GM18907 (cell line): ENCODE measurements around the gene HYAL2.
"Not testable (repeated sequence)": the region's sequence is repeated elsewhere in the genome, so short reads cannot be mapped to it uniquely, and the experiment has no call there.

Experiments used
- ATAC-seq: cut with Tn5 transposase; IDR thresholded peaks from one replicate; pipeline ENCODE4 v1.9.1; 2021; ENCODE audit warnings: mild to moderate bottlenecking, moderate library complexity; ENCODE audit not compliant: unreplicated experiment

Gene HYAL2

GRCh38 chr3:50293079-50293801, 29.3 kb downstream of the HYAL2 start:
- ATAC-seq = no peak

DNA sequence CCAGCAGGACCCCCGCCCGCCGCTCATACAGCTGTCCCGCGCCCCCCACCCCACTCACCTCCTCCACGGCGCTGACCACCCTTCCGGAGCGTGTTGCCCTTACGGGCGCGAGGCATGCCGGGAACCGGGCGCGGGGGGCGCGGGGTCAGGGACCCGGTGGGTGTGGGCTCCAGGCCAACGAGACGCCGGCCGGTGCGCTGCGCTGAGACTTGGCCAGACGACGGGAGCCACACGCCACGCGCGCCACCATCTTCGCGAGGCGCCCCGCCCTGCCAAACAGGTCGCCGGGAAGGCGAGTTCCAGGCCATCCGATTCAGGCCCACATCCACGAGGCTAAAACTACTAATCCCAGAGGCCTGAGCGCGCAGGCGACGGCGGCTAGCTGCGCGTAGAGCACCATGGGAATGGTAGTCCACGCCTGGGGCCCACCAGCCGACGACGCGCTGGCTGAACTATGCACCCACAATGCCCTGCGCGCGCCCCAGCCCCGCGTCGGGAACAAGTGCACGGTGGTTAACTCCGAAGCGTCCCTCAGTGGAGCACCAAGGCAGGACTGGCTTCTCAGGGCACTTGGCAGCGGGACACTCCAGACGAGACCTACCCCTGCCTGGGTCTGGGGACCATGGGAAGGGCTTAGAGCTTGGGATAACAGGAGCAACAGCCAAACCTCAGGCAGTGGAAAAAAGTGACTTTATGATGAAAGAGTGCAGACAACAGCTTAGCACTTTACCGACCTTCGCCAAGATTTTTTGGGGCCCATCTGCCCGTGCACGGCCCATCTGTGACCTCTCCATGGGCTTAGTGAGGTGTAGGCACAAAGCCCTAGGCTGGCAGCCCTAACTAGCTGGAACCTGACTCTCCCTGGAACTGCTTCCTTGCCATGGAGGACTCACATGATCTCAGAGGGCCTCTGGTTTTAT, 30.1 kb downstream of the HYAL2 start, which contains the start of gene IFRD2:
TSS of gene IFRD2 (minus strand) at position 271 of the 920 bp plus-strand sequence. CDS start at position 116, 155 bp downstream.
- peak; percentile 89 for ATAC-seq

GRCh38 chr3:50290161-50290641, 32.3 kb downstream of the HYAL2 start:
- ATAC-seq = no peak

DNA sequence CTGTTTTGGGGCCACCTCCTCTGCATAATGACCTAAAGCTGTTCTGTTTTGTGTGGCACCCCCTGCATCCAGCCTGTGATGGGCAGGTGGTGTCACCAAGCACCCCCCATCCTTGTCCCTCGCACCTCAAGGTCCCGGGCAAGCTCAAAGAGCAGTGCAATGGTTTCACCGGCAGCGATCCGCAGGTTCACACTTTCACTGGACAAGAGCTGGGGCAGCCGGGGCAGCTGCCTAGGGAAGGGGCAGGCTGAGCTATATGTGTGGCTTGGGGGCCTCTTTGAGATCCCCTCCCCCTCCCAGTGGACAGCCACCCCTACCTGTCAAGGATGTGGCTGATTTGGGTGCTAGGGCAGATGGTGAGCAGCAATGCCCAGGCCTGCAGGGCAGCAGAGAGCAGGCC, 33.4 kb downstream of the HYAL2 start:
- no peak for ATAC-seq

DNA sequence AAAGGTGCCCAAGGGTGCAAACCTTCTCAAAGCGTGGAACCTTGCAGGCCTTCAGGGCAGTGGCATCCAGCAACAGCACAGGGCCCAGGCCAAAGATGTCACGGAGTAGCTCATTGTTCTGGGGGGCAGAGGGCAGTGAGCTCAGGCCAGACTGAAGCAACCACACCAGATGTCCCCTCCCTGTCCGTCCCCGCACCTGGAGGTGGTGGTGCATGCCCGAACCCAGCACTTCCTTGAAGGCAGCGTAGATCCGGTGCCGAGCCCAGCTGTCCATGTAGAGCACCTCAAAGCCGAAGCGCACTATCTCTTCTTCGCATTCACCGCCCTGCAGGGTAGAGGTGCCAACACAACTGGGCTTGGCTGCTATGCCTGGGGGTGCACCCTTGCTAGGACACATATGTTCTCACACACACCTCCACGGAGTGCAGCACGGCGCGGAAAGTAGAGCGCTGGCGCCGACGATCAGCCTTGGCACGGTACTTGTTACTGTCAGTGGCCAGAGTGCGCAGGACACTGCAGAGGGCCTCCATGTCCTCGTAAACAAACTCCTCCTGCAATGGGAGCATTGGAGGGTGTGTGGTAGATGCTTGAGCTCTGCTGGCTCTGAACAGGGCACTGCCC, 34.0 kb downstream of the HYAL2 start:
- no peak for ATAC-seq

- ATAC-seq = no peak
Measured at GRCh38 chr3:50287262-50287661, 35.3 kb downstream of the HYAL2 start.

DNA sequence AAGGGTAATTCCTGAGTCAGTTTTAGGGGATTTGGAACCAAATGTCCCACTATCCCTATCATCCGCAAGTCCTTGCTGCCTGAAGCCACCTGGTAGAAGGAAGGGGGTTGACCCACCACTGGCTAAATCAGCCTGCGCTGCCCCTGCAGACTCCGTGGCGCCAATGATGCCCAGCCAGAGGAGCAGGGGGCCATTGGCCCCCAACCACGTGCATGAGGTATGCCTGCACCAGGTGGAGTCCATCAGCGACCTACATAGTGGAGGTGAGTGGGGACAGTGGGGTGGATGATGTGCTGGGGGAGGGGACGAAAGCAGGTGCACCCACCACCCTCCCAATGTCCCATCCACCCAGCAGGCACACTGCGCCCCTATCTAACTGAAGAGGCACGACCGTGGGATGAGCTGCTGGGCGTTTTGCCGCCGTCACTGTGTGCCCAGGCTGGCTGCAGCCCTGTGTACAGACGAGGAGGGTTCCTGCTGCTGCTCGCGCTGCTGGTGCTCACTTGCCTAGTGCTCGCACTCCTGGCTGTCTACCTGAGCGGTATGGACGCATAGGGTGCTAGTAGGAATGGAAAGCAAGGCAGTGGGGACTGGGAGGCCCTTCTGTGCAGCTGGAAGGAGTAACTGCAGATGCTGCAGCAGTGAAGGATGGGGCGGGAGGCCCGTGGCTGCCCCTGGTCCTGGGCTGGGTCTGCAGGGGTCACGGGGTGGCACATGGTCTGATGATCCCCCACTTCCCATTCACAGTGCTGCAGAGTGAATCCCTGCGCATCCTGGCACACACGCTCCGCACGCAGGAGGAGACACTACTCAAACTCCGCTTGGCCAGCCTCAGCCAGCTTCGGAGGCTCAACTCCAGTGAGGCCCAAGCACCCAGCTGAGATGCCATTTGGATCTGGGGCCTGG, 36.0 kb downstream of the HYAL2 start:
- no peak for ATAC-seq

- ATAC-seq = not testable (repeated sequence)
Measured at GRCh38 chr3:50284121-50284520, 38.4 kb downstream of the HYAL2 start.

DNA sequence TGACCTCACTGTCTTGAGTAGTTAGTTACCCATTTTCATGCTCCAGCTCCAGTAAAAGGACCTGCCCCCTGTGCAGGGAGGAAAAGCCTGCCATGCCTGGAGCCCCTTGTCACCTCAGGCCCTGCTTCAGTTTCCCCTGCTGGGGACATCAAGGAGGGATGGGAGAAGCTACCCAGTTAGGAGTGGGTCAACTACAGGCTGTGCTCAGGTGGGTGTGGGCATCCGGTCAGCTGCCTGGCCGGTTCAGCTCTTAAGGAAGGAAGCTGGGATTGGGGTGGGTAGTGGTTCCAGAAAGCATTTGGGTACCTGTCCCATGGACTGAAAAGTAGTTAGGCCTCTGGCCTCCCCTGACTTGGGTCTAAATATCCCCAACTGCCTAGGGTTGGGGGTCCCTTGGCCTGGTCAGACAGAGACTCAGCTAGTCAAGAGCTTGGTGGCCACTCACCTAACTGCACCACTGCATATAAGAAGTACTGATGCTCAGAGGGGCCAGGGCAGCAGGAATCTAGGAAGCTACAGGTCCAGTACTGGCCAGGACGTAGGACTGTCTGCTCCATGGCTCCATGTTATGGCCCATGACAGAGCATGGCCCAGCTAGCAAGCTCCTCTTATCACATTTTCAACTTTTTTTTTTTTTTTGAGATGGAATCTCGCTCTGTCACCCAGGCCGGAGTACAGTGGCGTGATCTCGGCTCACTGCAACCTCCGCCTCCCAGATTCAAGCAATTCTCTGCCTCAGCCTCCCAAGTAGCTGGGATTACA, 43.1 kb downstream of the HYAL2 start:
- no peak for ATAC-seq

GRCh38 chr3:50278880-50279224, 43.7 kb downstream of the HYAL2 start, which contains the start of gene LSMEM2:
Gene LSMEM2 (plus strand): TSS chr3:50279087. CDS start chr3:50279114, 27 bp downstream.
- no peak for ATAC-seq

GRCh38 chr3:50278123-50278879, 44.2 kb downstream of the HYAL2 start:
- ATAC-seq = no peak

DNA sequence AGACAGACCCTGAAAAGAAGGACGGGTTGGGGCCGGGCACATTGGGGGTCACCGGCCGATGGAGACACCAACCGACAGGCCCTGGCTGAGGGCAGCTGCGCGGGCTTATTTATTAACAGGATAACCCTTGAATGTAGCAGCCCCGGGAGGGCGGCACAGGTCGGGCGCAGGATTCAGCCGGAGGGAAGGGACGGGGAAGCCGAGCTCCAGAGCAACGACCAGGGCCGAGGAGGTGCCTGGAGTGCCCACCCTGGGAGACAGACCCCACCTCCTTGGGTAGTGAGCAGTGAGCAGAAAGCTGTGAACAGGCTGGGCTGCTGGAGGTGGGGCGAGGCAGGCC, 45.8 kb downstream of the HYAL2 start:
- no peak for ATAC-seq

DNA sequence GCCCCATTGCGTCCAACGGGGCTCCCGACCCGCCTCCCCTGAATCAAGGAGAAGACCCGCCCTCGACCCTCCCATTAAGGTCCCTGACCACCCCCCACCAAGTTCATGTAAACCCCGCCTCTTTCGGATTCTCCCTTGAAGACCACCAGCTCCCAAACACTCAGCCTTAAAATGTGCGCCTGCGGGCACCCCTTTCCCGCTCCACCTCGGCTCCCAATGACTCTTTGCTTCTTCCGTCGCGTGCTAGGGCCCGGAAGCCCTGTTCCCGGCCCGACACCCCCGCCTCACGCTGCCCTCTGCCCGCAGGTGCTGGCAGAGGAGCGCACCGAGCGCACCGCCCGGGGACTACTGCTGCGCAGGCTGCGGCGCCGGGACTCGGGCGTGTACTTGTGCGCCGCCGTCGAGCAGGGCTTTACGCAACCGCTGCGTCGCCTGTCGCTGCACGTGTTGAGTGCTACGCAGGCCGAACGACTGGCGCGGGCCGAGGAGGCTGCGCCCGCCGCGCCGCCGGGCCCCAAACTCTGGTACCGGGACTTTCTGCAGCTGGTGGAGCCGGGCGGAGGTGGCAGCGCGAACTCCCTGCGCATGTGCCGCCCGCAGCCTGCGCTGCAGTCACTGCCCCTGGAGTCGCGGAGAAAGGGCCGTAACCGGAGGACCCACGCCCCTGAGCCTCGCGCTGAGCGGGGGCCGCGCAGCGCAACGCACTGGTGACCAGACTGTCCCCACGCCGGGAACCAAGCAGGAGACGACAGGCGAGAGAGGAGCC, 46.4 kb downstream of the HYAL2 start:
- no peak for ATAC-seq

DNA sequence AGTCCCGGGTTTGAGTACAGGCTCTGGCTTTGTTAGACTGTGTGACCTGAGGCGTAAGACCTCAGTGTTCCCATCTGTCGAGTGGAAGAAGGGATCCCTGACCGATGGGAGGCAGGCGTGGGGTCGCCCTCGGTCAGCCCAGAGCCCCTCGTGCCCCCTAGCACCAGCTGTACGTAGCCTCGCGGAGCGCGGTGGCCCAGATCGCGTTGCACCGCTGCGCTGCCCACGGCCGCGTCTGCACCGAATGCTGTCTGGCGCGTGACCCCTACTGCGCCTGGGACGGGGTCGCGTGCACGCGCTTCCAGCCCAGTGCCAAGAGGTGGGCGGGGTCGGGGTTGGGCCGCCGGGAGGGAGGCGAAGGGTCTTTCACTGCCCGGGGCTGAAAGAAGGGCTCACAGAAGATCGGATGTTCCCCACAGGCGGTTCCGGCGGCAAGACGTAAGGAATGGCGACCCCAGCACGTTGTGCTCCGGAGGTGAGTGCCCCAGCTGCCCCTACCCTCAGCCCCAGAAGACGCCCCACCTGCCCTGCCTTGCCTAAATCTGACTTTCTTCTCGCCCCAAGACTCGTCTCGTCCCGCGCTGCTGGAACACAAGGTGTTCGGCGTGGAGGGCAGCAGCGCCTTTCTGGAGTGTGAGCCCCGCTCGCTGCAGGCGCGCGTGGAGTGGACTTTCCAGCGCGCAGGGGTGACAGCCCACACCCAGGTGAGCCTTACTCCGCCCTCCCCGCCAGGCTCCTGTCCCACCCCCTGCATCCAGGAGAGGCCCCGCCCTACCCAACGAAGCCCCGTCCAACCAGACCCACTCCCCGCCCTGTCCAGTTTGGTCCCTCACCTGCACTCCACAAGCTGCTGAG, 47.2 kb downstream of the HYAL2 start:
- ATAC-seq = no peak

- ATAC-seq = no peak
Measured at GRCh38 chr3:50274371-50275104, 48.0 kb downstream of the HYAL2 start.

GRCh38 chr3:50273689-50274065, 48.9 kb downstream of the HYAL2 start:
- no peak for ATAC-seq
